GM19035 (cell line): ENCODE measurements around the gene RGS11.

ENCODE experiments used
- ATAC-seq: cut with Tn5 transposase; IDR thresholded peaks from one replicate; pipeline ENCODE4 v1.9.1; 2021; ENCODE audit not compliant: unreplicated experiment

The RGS11 gene

GRCh38 chr16:275786-276232, at the start of gene RGS11:
TSS of gene RGS11 (minus strand) at chr16:275944. CDS start at chr16:275911, 33 bp downstream.
- no peak for ATAC-seq

GRCh38 chr16:324451-325334, 48.9 kb upstream of the RGS11 start:
- no peak for ATAC-seq

GRCh38 chr16:324201-324450, 48.4 kb upstream of the RGS11 start:
- ATAC-seq, result no peak

GRCh38 chr16:322476-323143, 46.9 kb upstream of the RGS11 start:
- ATAC-seq, result no peak

DNA sequence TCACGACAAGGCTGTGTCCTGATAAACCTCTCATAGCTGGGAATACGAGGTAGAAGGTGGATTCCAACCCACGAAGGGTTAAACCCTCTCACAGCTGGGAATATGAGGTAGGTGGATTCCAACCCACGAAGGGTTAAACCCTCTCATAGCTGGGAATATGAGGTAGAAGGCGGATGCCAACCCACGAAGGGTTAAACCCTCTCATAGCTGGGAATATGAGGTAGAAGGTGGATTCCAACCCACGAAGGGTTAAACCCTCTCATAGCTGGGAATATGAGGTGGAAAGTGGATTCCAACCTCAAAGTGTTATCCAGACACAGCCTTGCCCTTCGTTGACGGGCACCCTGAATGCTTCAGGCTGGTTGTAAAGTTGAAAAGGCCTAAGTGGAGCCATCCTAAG, 45.8 kb upstream of the RGS11 start:
- no peak for ATAC-seq

- ATAC-seq, result no peak
Observed at GRCh38 chr16:320206-320605, 44.5 kb upstream of the RGS11 start.

DNA sequence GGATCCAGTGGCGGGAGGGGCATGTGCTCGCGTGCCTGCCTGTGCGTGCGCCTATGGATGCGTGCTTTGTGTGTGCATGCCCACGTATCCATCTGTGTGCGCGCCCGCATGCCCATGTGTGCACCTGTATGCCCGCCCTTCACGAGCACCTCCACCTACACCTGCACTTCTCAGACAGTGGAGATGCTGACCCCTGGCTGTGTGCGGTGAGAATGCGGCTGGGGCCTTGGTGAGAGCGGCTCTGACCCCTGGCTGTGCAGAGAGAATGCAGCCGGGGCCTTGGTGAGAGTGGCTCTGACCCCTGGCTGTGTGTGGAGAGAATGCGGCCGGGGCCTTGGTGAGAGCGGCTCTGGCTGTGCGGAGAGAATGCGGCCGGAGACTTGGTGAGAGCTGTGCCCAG, 42.9 kb upstream of the RGS11 start:
- no peak for ATAC-seq

DNA sequence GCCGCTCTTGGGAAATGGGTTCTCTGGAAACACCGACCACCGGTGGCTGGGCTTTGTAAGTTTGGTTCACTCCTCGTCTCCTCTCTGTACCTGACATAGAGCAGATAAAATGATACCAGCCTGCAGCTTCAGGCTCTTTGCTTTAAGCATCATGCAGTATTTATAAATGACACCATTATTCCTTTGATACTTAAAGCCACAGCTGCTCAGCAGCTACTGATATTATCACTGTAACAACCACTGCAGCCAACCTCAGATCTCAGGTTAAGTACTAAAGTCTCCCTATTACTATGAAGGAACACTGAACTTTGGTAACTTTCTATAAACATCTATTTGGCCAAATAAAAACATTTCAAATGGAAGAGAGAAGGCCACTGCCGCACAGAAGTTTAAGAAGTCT, 41.8 kb upstream of the RGS11 start:
- no peak for ATAC-seq

GRCh38 chr16:316741-317464, 41.2 kb upstream of the RGS11 start:
- ATAC-seq, result no peak

DNA sequence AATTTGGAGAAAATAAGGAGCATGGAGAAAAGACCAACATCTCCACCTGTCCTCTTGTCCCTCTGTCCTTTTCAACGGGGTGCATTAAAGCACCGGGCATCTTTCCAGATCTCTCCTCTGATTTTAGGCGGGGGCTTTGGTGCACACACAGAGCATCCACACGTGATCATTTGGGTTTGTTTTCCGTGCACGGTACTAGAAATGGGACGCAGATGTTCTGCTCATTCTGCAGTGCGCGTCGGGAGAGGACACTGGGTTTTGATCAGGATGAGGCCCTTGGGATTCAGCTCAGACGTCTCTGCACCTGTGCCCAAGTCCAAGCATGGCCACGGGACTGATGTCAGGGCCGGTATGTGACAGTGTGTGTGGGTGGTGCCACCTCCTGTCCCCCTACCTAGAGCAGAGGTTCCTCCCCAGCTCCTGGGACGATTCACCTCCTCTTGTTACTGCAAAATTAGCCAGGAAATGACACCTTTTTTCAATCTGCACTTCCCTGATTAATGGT, 39.1 kb upstream of the RGS11 start:
- ATAC-seq, result no peak

DNA sequence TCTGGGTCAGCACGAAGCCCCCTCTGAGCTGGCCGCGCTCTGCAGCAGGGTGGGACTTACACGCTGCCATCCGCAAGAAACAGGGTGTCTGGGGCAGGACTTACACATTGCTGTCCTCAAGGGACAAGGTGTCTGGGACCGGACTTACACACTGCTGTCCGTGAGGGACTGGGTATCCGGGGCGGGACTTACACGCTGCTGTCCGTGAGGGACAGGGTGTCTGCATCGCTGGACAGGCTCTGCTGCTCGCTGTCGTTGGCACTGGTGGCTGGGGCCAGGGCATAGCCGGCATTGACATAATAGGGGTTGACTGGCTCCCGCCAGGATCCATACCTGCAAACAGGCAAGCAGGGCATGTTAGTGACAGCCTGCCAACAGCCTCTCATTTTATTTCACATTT, 38.6 kb upstream of the RGS11 start:
- ATAC-seq, result no peak

- no peak for ATAC-seq
Observed at GRCh38 chr16:311725-312124, 36.0 kb upstream of the RGS11 start.

- no peak for ATAC-seq
Observed at GRCh38 chr16:309476-309875, 33.7 kb upstream of the RGS11 start.

GRCh38 chr16:307691-308312, 32.1 kb upstream of the RGS11 start:
- no peak for ATAC-seq

DNA sequence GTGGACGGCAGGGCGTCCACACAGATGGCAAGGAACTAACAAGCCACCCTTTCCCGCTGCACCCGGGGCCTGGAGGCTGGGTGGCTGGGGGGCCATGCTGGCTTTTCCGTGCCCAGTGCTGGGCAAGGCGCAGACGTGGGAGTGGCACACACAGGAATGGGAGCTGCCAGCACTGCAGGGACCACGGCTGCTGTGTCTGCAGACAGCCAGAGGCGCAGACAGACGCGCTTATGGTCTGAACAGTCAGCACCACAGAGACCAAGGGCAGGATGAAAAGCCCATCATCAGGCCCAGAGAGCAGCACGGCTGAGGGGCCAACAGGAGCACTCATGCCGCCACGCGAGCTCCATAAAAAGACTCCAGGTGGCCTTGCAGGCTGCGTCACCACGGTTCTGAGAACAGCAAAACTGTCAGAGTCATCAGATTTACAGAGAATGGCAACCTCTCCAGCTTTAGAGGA, 31.2 kb upstream of the RGS11 start:
- no peak for ATAC-seq

- ATAC-seq, result no peak
Observed at GRCh38 chr16:305916-306626, 30.3 kb upstream of the RGS11 start.

- no peak for ATAC-seq
Observed at GRCh38 chr16:303760-304505, 28.2 kb upstream of the RGS11 start.

GRCh38 chr16:301950-302349, 26.2 kb upstream of the RGS11 start:
- no peak for ATAC-seq

DNA sequence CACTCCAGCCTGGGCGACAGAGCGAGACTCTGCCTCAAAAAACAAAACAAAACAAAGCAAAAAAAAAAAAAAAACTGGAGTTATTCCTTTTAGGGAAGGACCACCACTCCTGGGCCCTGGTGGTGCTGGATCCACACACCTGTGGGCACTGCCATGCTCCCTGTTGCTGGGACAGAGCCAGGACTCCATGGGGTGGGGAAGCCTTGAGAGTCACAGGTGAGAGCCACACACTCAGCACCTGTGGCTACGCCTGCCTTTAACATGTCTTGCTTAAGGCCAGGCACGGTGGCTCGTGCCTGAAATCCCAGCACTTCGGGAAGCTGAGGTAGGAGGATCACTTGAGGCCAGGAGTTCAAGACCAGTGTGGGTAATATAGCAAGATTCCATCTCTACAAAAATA, 25.5 kb upstream of the RGS11 start:
- no peak for ATAC-seq

DNA sequence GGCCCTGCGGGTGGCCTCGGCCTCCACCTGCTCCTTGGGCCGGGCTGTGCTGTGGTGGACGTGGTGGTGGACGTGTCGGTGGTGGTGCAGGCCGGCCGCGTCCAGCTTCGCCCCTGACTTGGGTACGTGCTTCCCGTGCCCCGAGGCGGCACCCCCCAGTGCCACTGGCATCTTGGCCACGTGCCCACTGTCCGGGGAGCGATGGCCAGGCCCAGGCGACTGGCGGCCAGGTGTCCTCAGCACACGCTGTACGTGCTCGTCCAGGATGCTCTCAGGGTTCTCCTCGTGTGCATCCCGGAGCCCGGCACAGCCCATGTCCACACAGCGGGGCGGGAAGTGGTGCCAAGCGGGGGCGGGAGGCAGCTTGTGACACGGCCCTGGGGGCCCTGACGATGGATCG, 22.1 kb upstream of the RGS11 start:
- ATAC-seq, result no peak
